Measurements from ENCODE around the gene JCAD.

DNA sequence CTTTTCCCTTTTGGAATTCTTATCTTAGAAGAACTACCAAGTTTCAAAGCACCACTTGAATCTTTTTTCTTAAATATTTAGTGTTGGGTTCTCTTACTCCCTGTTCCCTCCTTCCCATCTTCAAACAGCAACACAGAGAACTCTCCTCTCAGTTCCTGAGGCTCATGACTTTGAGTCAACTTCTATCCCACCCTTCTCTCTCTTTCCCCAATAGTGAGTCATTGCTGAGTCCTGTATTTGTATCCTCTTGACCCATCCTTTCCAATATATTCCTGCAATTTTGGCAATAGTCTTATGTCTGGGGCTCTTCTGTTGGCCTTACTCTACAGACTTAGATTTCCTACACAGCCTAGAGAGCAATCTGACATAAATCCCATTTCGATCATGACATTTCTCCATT lies 20.8 kb upstream of the JCAD start:
- TF ChIP-seq, protein P1, sequence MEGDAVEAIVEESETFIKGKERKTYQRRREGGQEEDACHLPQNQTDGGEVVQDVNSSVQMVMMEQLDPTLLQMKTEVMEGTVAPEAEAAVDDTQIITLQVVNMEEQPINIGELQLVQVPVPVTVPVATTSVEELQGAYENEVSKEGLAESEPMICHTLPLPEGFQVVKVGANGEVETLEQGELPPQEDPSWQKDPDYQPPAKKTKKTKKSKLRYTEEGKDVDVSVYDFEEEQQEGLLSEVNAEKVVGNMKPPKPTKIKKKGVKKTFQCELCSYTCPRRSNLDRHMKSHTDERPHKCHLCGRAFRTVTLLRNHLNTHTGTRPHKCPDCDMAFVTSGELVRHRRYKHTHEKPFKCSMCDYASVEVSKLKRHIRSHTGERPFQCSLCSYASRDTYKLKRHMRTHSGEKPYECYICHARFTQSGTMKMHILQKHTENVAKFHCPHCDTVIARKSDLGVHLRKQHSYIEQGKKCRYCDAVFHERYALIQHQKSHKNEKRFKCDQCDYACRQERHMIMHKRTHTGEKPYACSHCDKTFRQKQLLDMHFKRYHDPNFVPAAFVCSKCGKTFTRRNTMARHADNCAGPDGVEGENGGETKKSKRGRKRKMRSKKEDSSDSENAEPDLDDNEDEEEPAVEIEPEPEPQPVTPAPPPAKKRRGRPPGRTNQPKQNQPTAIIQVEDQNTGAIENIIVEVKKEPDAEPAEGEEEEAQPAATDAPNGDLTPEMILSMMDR (conservative IDR thresholded peaks at IDR 0.05; ENCODE audit: low read depth in 2 of 2): no peak
- no peak for TF ChIP-seq EZH2 (IDR thresholded peaks at IDR 0.05; ENCODE audit: low read depth, unreplicated experiment)
- no peak for TF ChIP-seq ETS1 (IDR thresholded peaks at IDR 0.05)
- TF ChIP-seq NANOG (IDR thresholded peaks at IDR 0.05; ENCODE audit: borderline replicate concordance): no peak
- no peak for TF ChIP-seq POLR2AphosphoS5 (IDR thresholded peaks at IDR 0.05; ENCODE audit: low read depth)
- no peak for TF ChIP-seq REST (IDR thresholded peaks at IDR 0.05; ENCODE audit: unreplicated experiment)
- no peak for TF ChIP-seq JUNB (IDR thresholded peaks at IDR 0.05; ENCODE audit: unreplicated experiment)
- no peak for TF ChIP-seq EZH2phosphoT487 (IDR thresholded peaks at IDR 0.05; ENCODE audit: unreplicated experiment)
- TF ChIP-seq CREB1 (CRISPR knock-in tag; IDR thresholded peaks at IDR 0.05; ENCODE audit: low read depth): no peak

Measured in GM23338 (cell line).